DND-41 (cell line): ENCODE results near the gene SFXN2.
"Not testable (repeated sequence)": the region's sequence is repeated elsewhere in the genome, so short reads cannot be mapped to it uniquely, and the experiment has no call there.

Experiments used
- ATAC-seq: fragments of 200-7000 bp; cut with Tn5 transposase; 3 replicates; pipeline ENCODE4 v1.9.1; 2021; ENCODE audit warnings: low read depth; ENCODE audit not compliant: insufficient read depth
- DNase-seq: peaks from one replicate; pipeline ENCODE4 v3.0.0-alpha.2; 2020
- H2AFZ ChIP-seq: 2 replicates; pipeline ENCODE4 v1.6.0; 2012; ENCODE audit warnings: low read depth, low read length
- H3K27ac ChIP-seq: 2 replicates; pipeline ENCODE4 v1.5.1; 2012; ENCODE audit warnings: low read length, inconsistent platforms
- H3K27me3 ChIP-seq: fragments of 200-600 bp; sonication (generic); 2 replicates; pipeline ENCODE4 v1.6.0; 2012; ENCODE audit warnings: low read length, mild to moderate bottlenecking, inconsistent platforms; ENCODE audit not compliant: insufficient read depth, poor library complexity
- H3K36me3 ChIP-seq: 2 replicates; pipeline ENCODE4 v1.5.1; 2012; ENCODE audit warnings: low read length, inconsistent platforms; ENCODE audit not compliant: insufficient read depth
- H3K4me1 ChIP-seq: 2 replicates; pipeline ENCODE4 v1.5.1; 2012; ENCODE audit warnings: mild to moderate bottlenecking, low read length; ENCODE audit not compliant: insufficient read depth
- H3K4me2 ChIP-seq: 2 replicates; pipeline ENCODE4 v1.6.0; 2012; ENCODE audit warnings: mild to moderate bottlenecking, moderate library complexity, low read length, inconsistent platforms; ENCODE audit not compliant: insufficient read depth
- H3K4me3 ChIP-seq, 2 experiments: fragments of 200-600 bp in 1 of 2; shearing (Covaris generic) in 1 of 2; 2 replicates each; pipeline ENCODE4 v1.5.1; 2012 to 2016; ENCODE audit warnings: inconsistent platforms in 2 of 2, low read length in 2 of 2, mild to moderate bottlenecking in 2 of 2, low read depth in 1 of 2, moderate library complexity in 1 of 2
- H3K79me2 ChIP-seq: 2 replicates; pipeline ENCODE4 v1.6.0; 2012; ENCODE audit warnings: low read length, inconsistent platforms; ENCODE audit not compliant: insufficient read depth
- H3K9ac ChIP-seq: 2 replicates; pipeline ENCODE4 v1.6.0; 2012; ENCODE audit warnings: low read depth, mild to moderate bottlenecking, inconsistent platforms, low read length, moderate library complexity
- H3K9me3 ChIP-seq: 2 replicates; pipeline ENCODE4 v1.5.1; 2012; ENCODE audit warnings: low read length, moderate library complexity, mild to moderate bottlenecking, inconsistent platforms; ENCODE audit not compliant: insufficient read depth, severe bottlenecking
- H4K20me1 ChIP-seq: 2 replicates; pipeline ENCODE4 v1.6.0; 2012; ENCODE audit warnings: low read length; ENCODE audit not compliant: insufficient read depth
- EZH2 ChIP-seq: IDR thresholded peaks from 3 replicates; pipeline ENCODE4 v1.6.1; 2012; ENCODE audit warnings: borderline replicate concordance, low read depth, mild to moderate bottlenecking, moderate library complexity, low read length, inconsistent platforms; ENCODE audit not compliant: severe bottlenecking
- TF ChIP-seq, protein P1 (sequence below): IDR thresholded peaks from 2 replicates; pipeline ENCODE4 v1.5.1; 2012; ENCODE audit warnings: borderline replicate concordance, low read length, moderate library complexity, mild to moderate bottlenecking; ENCODE audit not compliant: poor library complexity, severe bottlenecking; ENCODE audit errors: extremely low read depth

SFXN2 gene

DNA sequence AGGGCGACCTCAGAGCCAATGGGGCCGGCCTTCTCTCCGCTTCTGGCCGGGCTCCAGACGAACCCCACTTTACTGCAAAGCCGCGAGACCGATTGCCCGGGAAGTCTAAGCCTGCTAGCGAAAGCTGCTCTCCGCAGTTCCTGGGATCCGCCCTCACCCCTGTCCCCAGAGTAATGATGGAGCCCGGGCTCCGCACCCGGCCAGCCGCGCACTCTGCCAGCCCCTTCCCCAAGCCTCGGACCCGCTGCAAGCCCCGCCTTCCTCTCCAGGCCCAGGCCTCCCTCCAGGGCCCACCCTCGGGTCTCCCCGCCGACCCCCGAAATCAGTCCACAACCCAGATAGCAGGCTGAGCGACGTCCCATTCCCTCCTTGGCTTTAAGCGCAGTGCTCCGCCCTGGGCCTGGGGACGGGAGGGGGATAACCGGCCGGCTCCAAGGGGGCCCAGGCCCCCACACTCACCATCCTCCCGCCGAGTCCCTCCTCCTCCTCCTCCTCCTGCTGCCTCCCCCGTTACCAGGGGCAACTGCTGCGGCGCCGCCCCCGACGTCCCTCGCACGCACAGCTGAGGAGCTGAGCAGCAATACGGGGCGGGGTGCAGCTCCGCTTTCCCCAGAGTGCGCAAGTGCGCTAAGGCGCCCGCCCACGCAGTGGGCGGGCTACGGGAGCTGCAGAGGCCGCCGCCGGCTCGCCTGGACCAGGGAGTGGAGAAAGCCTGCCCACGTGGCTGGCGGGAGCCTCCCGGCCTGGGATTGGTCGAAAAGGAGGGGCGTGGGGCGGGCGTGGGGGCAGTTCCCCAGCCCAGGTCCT lies 419 bp upstream of the SFXN2 start, which contains the start of gene ARL3:
Gene ARL3, minus strand, starts transcription at position 584 of the 807 bp plus-strand sequence. Its CDS starts 122 bp downstream, at position 462.
- Histone ChIP-seq H4K20me1 (peaks cover 17% of the 10 kb centered on the region; the same call in 1 of the 2 replicates), H3K4me3 (peak within 1 kb of the TSS; percentile 98), H2AFZ (peak within 1 kb of the TSS; percentile 88), H3K36me3 (peaks cover 18% of the 10 kb centered on the region), H3K27ac (peak within 1 kb of the TSS; percentile 77), H3K9me3 (no peaks in the 10 kb centered on the region), H3K79me2 (peaks cover 42% of the 10 kb centered on the region), H3K4me2 (peak within 1 kb of the TSS; percentile 82), H3K27me3 (no peaks in the 10 kb centered on the region), H3K4me1 (peaks cover 47% of the 10 kb centered on the region), H3K9ac (peak within 1 kb of the TSS; percentile 84)
- peak; percentile 97 for DNase-seq
- ATAC-seq, result peak; percentile 92
- TF ChIP-seq, protein P1, sequence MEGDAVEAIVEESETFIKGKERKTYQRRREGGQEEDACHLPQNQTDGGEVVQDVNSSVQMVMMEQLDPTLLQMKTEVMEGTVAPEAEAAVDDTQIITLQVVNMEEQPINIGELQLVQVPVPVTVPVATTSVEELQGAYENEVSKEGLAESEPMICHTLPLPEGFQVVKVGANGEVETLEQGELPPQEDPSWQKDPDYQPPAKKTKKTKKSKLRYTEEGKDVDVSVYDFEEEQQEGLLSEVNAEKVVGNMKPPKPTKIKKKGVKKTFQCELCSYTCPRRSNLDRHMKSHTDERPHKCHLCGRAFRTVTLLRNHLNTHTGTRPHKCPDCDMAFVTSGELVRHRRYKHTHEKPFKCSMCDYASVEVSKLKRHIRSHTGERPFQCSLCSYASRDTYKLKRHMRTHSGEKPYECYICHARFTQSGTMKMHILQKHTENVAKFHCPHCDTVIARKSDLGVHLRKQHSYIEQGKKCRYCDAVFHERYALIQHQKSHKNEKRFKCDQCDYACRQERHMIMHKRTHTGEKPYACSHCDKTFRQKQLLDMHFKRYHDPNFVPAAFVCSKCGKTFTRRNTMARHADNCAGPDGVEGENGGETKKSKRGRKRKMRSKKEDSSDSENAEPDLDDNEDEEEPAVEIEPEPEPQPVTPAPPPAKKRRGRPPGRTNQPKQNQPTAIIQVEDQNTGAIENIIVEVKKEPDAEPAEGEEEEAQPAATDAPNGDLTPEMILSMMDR, result peak; percentile 53
- no peak for TF ChIP-seq EZH2

DNA sequence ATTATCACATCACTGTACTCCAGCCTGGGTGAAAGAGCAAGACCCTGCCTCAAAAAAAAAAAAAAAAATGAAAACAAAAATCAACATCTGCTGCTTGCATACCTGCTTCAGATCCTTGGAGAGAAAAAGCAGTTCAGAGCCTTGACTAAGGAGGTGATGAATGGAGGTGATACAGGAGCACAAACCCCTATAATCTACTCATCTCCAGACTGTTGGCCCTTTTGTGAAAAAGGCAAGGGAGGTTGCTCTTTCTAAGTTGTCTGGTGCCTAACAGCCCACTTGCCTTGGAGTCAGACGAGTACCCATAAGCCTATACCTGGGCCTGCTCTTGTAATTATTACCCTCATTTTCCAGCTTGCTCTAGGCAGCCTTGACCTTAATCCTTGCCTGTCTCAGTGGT lies 1.4 kb downstream of the SFXN2 start:
- H3K9me3 ChIP-seq, result no peaks in the 10 kb centered on the region
- TF ChIP-seq, protein P1, result no peak
- TF ChIP-seq EZH2, result no peak
- H4K20me1 ChIP-seq, result peaks cover 17% of the 10 kb centered on the region; the same call in 1 of the 2 replicates
- H3K4me2 ChIP-seq, result peak overlapping the region; percentile 82
- peaks cover 52% of the 10 kb centered on the region for H3K79me2 ChIP-seq
- no peak overlapping the region for H2AFZ ChIP-seq
- DNase-seq (no peak), ATAC-seq (no peak)
- peaks cover 47% of the 10 kb centered on the region for H3K4me1 ChIP-seq
- no peaks in the 10 kb centered on the region for H3K27me3 ChIP-seq
- peaks cover 18% of the 10 kb centered on the region for H3K36me3 ChIP-seq
- H3K27ac ChIP-seq, result peak overlapping the region; percentile 23; the same call in 1 of the 2 replicates
- peak overlapping the region; percentile 84 for H3K9ac ChIP-seq
- H3K4me3 ChIP-seq, result peak overlapping the region in 1 of 2 experiments; percentile 98; a peak in 1 of 4 replicates

DNA sequence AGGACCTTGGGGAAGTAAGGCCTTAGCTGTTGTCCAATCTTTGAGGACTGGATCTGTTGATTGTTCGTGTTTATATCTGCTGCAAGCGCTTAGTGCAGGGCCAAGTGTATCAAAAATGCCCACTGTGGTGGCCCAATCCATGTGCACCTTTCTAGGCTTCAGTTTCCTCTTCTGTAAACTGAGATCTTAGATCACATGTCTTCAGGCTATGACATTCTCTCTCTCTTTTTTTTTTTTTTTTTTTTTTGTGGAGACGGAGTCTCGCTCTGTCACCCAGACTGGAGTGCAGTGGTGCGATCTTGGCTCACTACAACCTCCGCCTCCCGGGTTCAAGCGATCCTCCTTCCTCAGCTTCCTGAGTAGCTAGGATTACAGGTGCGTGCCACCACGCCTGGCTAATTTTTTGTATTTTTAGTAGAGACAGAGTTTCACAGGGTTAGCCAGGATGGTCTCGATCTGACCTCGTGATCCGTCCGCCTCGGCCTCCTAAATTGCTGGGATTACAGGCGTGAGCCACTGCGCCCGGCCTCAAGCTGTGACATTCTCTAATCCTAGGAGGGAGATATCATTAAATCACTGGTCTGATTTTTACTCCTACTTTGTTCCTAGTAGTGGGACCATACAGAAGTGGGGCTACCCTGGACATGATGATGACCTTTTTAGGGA lies 2.6 kb downstream of the SFXN2 start:
- H3K27ac ChIP-seq, H2AFZ ChIP-seq, ATAC-seq, H3K4me3 ChIP-seq, H3K9ac ChIP-seq, H3K9me3 ChIP-seq, H3K27me3 ChIP-seq, DNase-seq: not testable (repeated sequence)
- peak overlapping the region; percentile 18; the same call in 1 of the 2 replicates for H3K4me2 ChIP-seq
- H3K79me2 ChIP-seq, result peaks cover 54% of the 10 kb centered on the region
- H3K36me3 ChIP-seq, result peaks cover 18% of the 10 kb centered on the region
- peaks cover 17% of the 10 kb centered on the region; the same call in 1 of the 2 replicates for H4K20me1 ChIP-seq
- H3K4me1 ChIP-seq, result peaks cover 47% of the 10 kb centered on the region

DNA sequence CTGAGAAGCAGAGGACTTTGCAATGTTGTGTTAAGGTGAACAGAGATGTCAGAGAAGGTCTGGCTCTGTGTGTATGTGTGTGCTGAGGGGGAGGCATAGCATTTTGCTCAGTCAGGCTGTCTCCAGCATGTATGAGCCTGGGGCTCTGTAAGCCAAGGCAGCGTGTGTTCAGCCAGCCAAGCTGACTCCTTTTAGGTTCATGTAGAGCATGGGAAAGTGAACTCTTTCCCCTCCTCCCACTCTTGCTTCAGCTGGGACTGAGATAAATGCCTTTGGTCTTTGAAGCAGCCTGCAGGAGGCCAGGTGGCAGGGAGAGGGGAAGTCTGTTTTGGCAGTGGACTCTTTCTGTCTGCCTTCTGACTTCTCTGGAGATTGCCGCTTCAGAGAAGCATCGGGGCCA lies 3.8 kb downstream of the SFXN2 start:
- peak; percentile 60 for DNase-seq

More for the DNA sequence above, 3.8 kb downstream of the SFXN2 start:
- no peak for ATAC-seq
- no peak for TF ChIP-seq EZH2
- TF ChIP-seq, protein P1, result no peak
- Histone ChIP-seq H3K9ac (no peak overlapping the region; the same call in 1 of the 2 replicates), H3K36me3 (peaks cover 18% of the 10 kb centered on the region), H3K4me2 (peak overlapping the region; percentile 12; the same call in 1 of the 2 replicates), H3K4me3 (no peak overlapping the region), H3K79me2 (peaks cover 64% of the 10 kb centered on the region), H4K20me1 (peaks cover 17% of the 10 kb centered on the region; the same call in 1 of the 2 replicates), H3K9me3 (no peaks in the 10 kb centered on the region), H2AFZ (no peak overlapping the region), H3K27ac (peak overlapping the region; percentile 58), H3K27me3 (no peaks in the 10 kb centered on the region), H3K4me1 (peaks cover 38% of the 10 kb centered on the region)
